A673 (cell line): ENCODE results near the gene RPS6KA3. TPM values are rescaled to one million over a fixed set of nuclear protein-coding genes. Genes with fewer than 3 reads are reported as not detected.
"Not testable (repeated sequence)": the region's sequence is repeated elsewhere in the genome, so short reads cannot be mapped to it uniquely, and the experiment has no call there.

Experiments used
- BruUV-seq: library from RNA; stranded (reverse); fragments of 400-500 nt; replicated peaks from 2 replicates; lab custom pipeline; 2021; lab: Mats Ljungman, UMichigan
- CTCF ChIA-PET: fragments of 300-600 bp; sonication (Branson Sonifier 250); formaldehyde crosslinking; loops from one replicate; lab custom pipeline; 2022; ENCODE audit warnings: antibody characterized with exemption; lab: Charles Lee
- POLR2A ChIA-PET: fragments of 300-600 bp; sonication (Branson Sonifier 250); formaldehyde crosslinking; loops from one replicate; lab custom pipeline; 2022; ENCODE audit warnings: antibody characterized with exemption; ENCODE audit not compliant: low non-redundant PET; lab: Charles Lee
- DNase-seq: peaks from one replicate; pipeline ENCODE4 v3.0.0-alpha.2; 2015; ENCODE audit warnings: low spot score
- H3K27ac ChIP-seq: fragments of 200-600 bp; sonication (generic); 2 replicates; pipeline ENCODE4 v1.5.1; 2016; ENCODE audit warnings: mixed run types, low read depth, mild to moderate bottlenecking, mixed read lengths, antibody characterized with exemption, low read length; ENCODE audit not compliant: poor library complexity, severe bottlenecking
- H3K27me3 ChIP-seq: fragments of 200-600 bp; sonication (generic); replicated peaks from 2 replicates; pipeline ENCODE4 v1.6.1; 2017; ENCODE audit warnings: mixed run types, low read depth, mild to moderate bottlenecking, mixed read lengths, antibody characterized with exemption, low read length; ENCODE audit not compliant: insufficient read depth, poor library complexity
- H3K36me3 ChIP-seq: fragments of 200-600 bp; sonication (generic); 2 replicates; pipeline ENCODE4 v1.6.1; 2016; ENCODE audit warnings: mixed run types, mild to moderate bottlenecking, mixed read lengths, antibody characterized with exemption, low read length; ENCODE audit not compliant: insufficient read depth, poor library complexity, severe bottlenecking
- H3K4me1 ChIP-seq: fragments of 200-600 bp; sonication (generic); 2 replicates; pipeline ENCODE4 v1.6.1; 2017; ENCODE audit warnings: mixed run types, mild to moderate bottlenecking, mixed read lengths, antibody characterized with exemption, low read length; ENCODE audit not compliant: insufficient read depth, poor library complexity, severe bottlenecking
- H3K4me3 ChIP-seq: fragments of 200-600 bp; sonication (generic); 2 replicates; pipeline ENCODE4 v1.5.1; 2016; ENCODE audit warnings: low read depth, mixed run types, mild to moderate bottlenecking, mixed read lengths, low read length; ENCODE audit not compliant: poor library complexity, severe bottlenecking
- H3K9me3 ChIP-seq: fragments of 200-600 bp; sonication (generic); 2 replicates; pipeline ENCODE4 v1.6.1; 2016; ENCODE audit warnings: mixed run types, low read depth, mild to moderate bottlenecking, mixed read lengths, antibody characterized with exemption, low read length; ENCODE audit not compliant: poor library complexity, severe bottlenecking
- CTCF ChIP-seq: fragments of 300-800, 200-600 bp; sonication (generic); conservative IDR thresholded peaks from 2 replicates; pipeline ENCODE4 v1.5.1; 2017; ENCODE audit warnings: low read depth, mild to moderate bottlenecking, antibody characterized with exemption, low read length, moderate library complexity, mixed read lengths
- EZH2 ChIP-seq: fragments of 200-600 bp; sonication (generic); IDR thresholded peaks from 2 replicates; pipeline ENCODE4 v1.6.1; 2017; ENCODE audit warnings: borderline replicate concordance, low read depth, mild to moderate bottlenecking, mixed read lengths, antibody characterized with exemption, low read length; ENCODE audit not compliant: poor library complexity, severe bottlenecking
- intact Hi-C: fragments of 100-400 bp; cut with micrococcal nuclease; formaldehyde crosslinking; loops from one replicate; pipeline ENCODE4 v1.10.0; 2022; ENCODE audit not compliant: unreplicated experiment
- total RNA-seq: library from RNA; stranded (reverse); gene quantifications from 2 replicates; pipeline ENCODE4 v1.2.3, GENCODE V29; 2021

The RPS6KA3 gene
- total RNA-seq, 1 experiment from 2014 or later, result 33.6 TPM

DNA sequence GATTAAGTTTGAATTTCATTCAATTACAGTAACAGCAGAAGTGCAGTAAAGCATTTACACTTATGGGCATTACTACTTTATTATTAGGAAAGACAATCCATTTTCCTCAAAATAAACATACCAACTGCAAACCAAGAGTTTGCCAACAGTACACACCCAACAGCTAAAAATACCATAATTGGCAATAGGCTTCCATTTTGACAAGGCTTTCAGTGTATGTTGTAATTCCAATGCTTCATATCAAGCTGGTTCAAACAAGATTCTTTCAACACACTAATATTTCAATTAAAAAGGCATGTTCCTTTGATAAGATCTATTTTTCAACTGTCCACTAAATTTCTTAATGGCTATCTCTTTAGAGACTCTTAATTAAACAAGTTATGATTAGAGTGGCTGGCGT, 137.2 kb downstream of the RPS6KA3 start:
- TF ChIP-seq EZH2, result no peak
- H3K4me1 ChIP-seq, result no peaks in the 10 kb centered on the region
- no peak overlapping the region for H3K4me3 ChIP-seq
- no peaks in the 10 kb centered on the region for H3K27me3 ChIP-seq
- no TSS peak for BruUV-seq
- peaks cover 72% of the 10 kb centered on the region for H3K36me3 ChIP-seq
- H3K27ac ChIP-seq, result no peak overlapping the region
- H3K9me3 ChIP-seq, result no peaks in the 10 kb centered on the region
- ChIA-PET POLR2A (no interaction called here), CTCF (no interaction called here)
- intact Hi-C loops, result no loop called here
- DNase-seq, result no peak

- no peaks in the 10 kb centered on the region for H3K27me3 ChIP-seq
- DNase-seq, result no peak
- CTCF ChIA-PET, result no interaction called here
- peaks cover 72% of the 10 kb centered on the region for H3K36me3 ChIP-seq
- BruUV-seq, result no TSS peak
- H3K27ac ChIP-seq, result no peak overlapping the region
- no peaks in the 10 kb centered on the region for H3K4me1 ChIP-seq
- H3K9me3 ChIP-seq, result no peaks in the 10 kb centered on the region
- no peak for TF ChIP-seq CTCF
- no peak for TF ChIP-seq EZH2
- POLR2A ChIA-PET, result no interaction called here
- intact Hi-C loops, result no loop called here
- no peak overlapping the region for H3K4me3 ChIP-seq
Observed at GRCh38 chrX:20128670-20129069, 138.0 kb downstream of the RPS6KA3 start.

DNA sequence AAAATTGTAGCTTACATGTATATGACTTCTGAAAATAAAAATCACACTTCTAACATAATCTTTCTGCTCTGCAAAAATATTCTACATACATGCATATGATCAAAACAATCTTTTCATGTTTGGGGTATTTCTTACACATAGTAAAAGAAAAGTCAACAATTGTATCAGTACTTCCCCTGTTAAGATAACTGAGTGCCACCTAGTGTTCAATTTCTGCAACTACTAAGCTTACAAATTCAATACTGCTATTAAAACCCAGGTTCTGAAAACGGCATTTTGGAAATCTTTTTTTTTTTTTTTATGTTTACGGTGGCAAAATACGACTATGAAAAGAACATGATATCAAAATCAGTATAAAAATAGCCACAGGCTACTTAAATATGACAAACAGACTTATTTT, 139.3 kb downstream of the RPS6KA3 start:
- DNase-seq, H3K4me3 ChIP-seq, H3K9me3 ChIP-seq, H3K27me3 ChIP-seq, POLR2A ChIA-PET, H3K4me1 ChIP-seq, intact Hi-C loops, CTCF ChIA-PET, H3K27ac ChIP-seq: not testable (repeated sequence)
- peaks cover 60% of the 10 kb centered on the region for H3K36me3 ChIP-seq
- TF ChIP-seq CTCF, result peak; percentile 39; the same call in 1 of the 2 replicates
- TSS peak; percentile 31 for BruUV-seq

- intact Hi-C loops, result not testable (repeated sequence)
Observed at GRCh38 chrX:20126833-20127232, 139.9 kb downstream of the RPS6KA3 start.

More at GRCh38 chrX:20126833-20127232, 139.9 kb downstream of the RPS6KA3 start:
- H3K4me3 ChIP-seq, BruUV-seq, H3K27me3 ChIP-seq, CTCF ChIA-PET, H3K27ac ChIP-seq, DNase-seq, POLR2A ChIA-PET, H3K9me3 ChIP-seq, H3K4me1 ChIP-seq: not testable (repeated sequence)
- peaks cover 54% of the 10 kb centered on the region for H3K36me3 ChIP-seq
